GM18526 (cell line): ENCODE data around the gene NT5DC4.

Source experiments
- POLR2A ChIP-seq: IDR thresholded peaks from 3 replicates; pipeline ENCODE4 v1.6.1; 2011; ENCODE audit not compliant: insufficient read length; ENCODE audit errors: extremely low read depth

Gene NT5DC4

GRCh38 chr2:112692918-112693317 lies 27.9 kb upstream of the NT5DC4 start:
- TF ChIP-seq POLR2A = no peak

- no peak for TF ChIP-seq POLR2A
These were observed 27.2 kb upstream of the NT5DC4 start for GRCh38 chr2:112693596-112693995.

DNA sequence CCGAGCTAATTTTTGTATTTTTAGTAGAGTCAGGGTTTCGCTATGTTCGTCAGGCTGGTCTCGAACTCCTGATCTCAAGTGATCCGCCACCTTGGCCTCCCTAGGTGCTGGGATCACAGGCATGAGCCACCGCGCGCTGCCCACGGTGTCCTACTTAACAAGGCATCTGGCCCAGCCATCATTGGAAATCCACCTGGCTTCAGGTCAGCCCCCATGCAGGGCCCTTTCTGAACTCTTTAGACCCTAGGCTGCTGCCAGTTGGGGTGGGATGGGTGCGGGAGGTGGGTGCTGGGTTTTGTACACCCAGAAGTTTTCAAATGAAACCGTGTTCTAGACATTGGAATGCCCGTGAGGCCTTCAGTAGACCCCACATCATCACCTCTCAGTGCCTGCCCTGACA lies 26.6 kb upstream of the NT5DC4 start:
- TF ChIP-seq POLR2A = no peak

DNA sequence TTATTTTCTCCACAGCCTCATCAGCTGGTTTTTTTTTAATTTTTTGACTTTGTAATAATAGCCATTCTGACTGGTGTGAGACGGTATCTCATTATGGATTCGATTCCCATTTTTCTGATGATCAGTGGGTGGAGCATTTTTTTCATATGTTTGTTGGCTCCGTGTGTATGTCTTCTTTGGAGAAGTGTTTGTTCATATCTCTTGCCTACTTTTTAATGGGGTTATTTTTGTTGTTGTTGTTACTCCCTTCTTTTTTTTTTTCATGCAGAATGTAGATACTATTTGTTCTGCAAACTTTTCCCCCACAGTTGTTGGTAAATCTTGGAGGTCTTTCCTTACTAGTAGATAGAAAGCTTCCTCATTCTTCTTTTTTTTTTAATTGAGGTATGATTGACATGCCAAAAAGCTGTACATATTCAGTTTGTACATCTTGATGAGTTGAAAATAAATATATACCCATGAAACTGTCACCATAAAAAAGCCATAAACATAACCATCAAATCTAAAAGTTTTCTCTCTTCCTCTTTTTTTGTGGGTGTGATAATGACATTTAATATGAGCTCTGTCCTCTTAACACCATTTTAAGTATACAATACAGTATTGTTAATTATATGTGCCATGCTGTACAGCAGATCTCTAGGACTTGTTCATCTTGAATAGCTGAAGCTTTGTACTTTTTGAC lies 21.8 kb upstream of the NT5DC4 start:
- TF ChIP-seq POLR2A = no peak

DNA sequence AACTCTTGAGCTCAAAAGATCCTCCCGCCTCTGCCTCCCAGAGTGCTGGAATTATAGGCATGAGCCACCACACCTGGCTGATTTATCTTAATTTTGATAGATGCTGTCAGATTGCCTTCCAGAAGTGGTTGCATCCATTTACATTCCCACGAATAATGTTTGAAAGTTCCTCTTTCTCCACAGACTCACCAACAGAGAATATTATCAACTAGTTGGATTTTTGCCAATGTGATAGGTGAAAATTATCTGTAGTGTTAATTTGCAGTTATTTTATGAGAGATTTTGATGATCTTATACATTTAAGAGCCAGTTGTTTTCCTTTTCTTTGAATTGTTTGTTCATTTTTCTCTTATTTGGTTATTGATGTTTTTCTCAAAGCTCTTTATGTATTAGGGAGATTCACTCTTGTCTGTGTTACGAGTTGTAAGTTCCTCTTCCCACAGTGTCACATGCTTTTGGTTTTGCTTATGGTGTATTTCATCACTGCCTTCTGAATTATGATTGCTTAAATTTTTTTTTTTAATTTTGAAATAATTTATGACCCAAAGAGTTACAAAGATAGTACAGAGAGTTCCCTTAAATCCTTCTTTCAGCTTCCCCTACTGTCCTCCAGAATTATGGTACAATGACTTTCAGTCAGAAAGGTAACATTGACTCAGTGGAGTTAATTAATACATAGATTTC lies 20.7 kb upstream of the NT5DC4 start:
- no peak for TF ChIP-seq POLR2A

DNA sequence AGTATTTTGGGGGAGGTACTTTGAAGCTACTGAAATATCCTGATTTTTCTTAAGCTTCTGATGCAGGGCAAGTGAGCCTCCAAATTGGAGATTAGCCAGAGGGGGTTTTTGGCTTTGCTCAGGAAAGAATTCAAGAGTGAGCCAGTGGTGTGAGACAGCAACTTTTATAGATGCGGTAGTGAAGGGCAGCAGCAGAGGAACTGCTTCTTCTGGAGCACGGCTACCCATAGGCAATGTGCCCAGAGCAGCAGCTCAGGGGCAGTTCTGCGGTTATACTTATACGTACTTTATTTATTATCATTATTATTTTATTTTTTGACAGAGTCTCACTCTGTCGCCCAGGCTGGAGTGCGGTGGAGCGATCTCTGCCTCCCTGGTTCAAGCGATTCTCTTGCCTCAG lies 19.8 kb upstream of the NT5DC4 start:
- TF ChIP-seq POLR2A = no peak

- TF ChIP-seq POLR2A = no peak
These were observed 17.1 kb upstream of the NT5DC4 start for GRCh38 chr2:112703684-112704083.

DNA sequence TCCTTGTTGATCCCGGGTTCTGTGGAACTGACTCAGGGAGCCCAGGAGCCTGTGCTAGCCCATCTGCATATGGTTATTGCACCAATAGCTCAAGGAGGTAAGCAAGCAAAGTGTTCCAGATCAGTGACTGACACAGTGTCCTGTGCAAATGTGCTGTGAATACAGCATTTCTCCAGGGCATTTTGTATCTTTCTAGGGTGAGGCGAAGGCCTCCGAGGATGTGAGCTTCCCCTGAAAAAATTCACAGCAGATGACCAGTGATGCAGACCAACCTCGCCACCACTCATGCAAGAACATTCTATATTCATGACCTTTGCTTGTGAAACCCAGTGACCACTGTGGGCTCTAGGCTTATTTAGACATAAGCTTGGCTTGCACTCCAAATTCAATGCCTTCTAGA lies 15.2 kb upstream of the NT5DC4 start:
- TF ChIP-seq POLR2A = no peak

DNA sequence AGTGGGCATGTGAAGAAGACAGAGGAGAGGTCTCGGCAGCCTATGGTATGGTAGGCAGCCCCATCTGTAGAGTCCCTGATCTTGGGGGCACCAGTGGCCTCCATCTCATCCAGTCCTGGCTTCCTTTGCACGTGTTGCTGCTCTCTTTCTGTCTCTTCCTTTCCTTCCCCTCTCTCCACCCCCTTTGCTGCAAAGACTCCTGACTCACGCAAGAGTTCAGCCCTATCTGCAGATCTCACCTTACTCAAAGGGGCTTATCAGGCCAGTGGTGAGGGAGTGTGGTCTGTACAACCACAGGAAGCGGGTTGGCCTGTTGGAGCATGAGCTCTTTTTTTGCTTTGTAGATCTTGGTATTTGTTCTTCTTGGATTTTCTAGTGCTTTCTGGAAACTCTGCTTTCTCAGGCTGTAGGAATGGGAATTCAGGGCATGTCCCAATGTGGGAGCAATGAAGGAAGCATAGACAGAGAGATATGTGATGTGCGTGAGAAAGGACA lies 14.6 kb upstream of the NT5DC4 start:
- TF ChIP-seq POLR2A = no peak

DNA sequence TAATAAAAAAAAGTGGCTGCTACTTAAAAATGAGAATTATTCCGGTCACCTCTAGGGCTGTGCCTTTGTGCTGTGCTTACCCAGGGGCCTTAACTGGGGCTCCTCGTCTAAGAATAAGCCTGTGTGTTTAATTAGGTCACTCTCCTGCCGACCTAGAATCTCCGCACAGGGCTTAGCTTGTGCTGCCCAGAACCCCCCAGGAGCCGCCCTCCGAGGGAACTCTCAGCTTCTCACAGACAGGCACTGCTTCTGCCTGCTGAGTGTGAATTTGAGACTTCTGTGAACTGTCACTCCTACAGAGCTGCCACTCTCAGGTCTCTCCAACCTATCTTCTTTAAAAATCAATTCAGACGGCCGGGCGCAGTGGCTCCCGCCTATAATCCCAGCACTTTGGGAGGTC lies 11.9 kb upstream of the NT5DC4 start:
- no peak for TF ChIP-seq POLR2A

DNA sequence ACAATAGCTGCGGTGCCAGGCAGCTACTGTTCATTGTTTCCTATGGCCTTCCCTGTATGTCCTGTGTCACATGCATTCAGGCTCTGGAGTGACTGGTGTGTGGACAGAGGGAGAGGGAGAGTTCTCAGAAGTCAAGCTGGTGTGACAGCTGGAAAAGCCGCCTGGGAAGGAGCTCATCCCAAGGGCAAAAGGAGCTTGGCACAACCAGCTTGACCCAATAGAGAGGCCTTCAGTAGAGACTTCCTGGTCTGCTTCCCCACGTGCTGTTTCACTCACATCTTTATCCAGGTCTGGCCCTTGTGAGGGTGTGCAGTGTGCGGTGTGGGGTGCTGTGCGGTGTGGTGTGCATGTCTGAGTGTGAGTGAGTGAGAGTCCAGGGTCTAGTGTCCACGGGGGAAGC lies 11.1 kb upstream of the NT5DC4 start:
- no peak for TF ChIP-seq POLR2A

DNA sequence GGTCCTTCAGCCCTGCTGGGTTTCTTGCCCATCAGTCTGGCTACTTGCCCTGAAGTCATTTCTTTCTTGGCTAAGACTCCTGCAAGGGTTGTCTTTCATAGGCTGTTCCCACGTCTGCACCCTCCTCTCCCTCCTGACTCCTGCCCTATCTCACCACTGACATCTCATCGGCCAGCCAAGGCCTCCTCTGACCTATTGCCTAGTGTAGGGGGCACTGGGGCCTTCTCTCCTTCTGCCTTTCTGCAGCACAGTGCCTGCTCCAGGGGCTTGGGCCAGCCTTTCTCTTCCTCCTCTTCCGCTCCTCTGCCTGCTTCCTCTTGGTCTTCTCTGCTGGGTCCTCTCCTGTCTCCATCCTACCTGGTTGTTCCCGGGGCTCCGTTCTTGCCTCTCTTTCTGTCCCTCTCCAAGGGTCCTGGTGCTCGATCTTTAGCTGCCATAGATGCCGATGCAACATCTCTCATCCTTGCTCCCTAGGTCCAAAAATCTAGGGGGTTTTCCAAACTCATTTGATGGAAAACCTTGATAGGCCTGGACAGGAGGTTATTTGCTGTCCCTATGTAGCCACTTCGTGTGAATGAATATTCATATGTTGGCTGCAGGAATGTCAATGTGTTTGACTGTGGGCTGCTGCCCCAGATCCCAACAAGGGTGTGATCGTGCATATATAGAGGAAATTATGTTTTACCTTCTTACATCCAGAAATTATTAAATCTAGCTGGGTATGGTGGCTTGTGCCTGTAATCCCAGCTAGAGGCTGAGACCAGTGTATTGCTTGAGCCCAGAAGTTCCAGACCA lies 9.7 kb upstream of the NT5DC4 start:
- no peak for TF ChIP-seq POLR2A

DNA sequence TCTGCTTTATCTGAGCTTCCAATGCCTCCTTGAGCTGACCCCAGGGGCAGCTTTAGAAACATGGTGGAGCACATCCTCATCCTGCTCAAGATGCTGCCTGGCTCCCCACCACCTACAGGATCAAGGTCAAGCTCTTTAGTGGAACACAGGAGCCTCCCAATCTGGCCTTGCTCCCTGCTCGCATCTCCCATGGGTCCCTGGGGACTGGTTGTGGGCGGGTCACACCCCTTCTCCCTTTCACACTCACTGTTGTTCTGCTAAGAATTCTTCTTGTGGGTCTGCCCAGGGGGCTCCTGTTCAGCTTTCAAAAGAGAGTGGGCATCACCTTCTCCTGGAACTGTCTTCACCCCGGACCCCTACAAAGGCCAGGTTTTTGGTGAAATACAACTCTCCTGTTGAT lies 8.4 kb upstream of the NT5DC4 start:
- no peak for TF ChIP-seq POLR2A

GRCh38 chr2:112712903-112713584 lies 7.8 kb upstream of the NT5DC4 start:
- TF ChIP-seq POLR2A = no peak

GRCh38 chr2:112713585-112713925 lies 7.3 kb upstream of the NT5DC4 start:
- no peak for TF ChIP-seq POLR2A

DNA sequence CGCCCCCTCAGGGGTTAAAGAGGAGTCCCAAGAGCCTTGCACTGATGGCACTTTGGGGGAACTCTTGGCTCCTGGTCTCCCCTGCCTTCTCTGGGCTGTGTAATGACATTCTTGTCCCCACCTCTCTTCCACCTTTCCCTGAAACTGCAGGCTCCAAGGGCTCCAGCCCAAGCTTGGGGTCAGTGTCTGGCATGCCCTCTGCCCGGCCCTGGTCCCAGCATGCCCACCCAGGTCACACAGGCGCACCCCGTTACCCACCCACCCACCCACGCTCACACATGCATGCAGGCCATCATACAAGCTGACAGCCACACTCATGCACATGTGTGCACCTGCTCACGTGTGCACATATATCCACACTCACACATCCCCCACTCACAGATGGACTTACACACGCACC lies 6.9 kb upstream of the NT5DC4 start:
- no peak for TF ChIP-seq POLR2A

DNA sequence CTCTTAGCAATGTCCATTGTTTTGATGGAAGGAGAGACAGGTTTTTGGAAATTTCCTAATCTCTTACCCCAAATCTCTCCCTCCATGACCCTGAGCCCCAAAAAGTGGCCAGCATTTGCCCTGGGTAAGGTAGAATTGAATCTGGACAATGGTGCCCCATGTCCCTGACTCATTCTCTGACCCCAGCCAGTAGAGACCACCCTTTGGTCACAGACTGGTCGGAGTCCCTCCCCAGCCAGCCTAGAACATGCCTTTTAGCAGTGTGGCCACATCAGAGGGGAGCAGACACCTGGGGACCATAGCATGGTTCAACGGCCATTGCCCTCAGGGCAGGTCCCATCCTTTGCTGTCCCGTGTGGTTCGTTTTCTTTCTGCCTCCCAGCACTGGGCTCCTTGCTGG lies 6.5 kb upstream of the NT5DC4 start:
- TF ChIP-seq POLR2A = no peak
